CD4-positive, alpha-beta T cell treated with Interleukin-12 subunit alpha and Interleukin-12 subunit beta, for 1 hour (primary cell): ENCODE data around the gene CLK1.

Experiments used
- DNase-seq: peaks from one replicate; pipeline ENCODE4 v3.0.0-alpha.2; 2020

CLK1 gene

GRCh38 chr2:200810998-200811332, 53.5 kb downstream of the CLK1 start:
- DNase-seq = no peak

GRCh38 chr2:200810252-200810997, 54.0 kb downstream of the CLK1 start:
- no peak for DNase-seq

- DNase-seq = no peak
These were observed 54.8 kb downstream of the CLK1 start for GRCh38 chr2:200809506-200810251.
